ENCODE results near the gene PDS5B. TPM values are rescaled to one million over a fixed set of nuclear protein-coding genes. Genes with fewer than 3 reads are reported as not detected.
"Not testable (repeated sequence)": the region's sequence is repeated elsewhere in the genome, so short reads cannot be mapped to it uniquely, and the experiment has no call there.

The PDS5B gene
- total RNA-seq, 1 donor = 15.1 TPM

- DNase-seq (ENCODE audit: low read depth in 2 of 3, low spot score in 2 of 3) = peak in 2 of 3 donors; percentile 14 to 37
These were observed 196.8 kb downstream of the PDS5B start for GRCh38 chr13:32783067-32783466.

DNA sequence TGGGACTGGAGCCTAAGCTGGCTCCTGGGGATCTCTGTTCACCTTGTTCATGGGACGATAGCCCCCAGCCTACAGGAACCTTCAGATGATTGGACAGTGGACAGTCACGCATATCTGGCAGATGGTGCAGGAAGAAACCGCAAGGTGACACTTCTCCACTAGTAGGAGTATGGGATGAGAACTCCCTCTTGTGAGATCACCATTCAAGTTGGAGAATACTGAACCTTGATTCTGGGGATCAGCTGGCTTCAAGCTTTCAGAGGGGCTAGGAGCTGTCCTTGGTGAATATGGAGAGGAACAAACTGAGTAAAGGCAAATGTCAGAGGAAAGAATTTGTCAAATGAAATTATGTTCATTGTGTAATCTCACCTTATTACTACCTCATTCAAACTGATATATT lies 204.5 kb downstream of the PDS5B start:
- no peak for DNase-seq (ENCODE audit: low read depth in 2 of 3, low spot score in 2 of 3)

GRCh38 chr13:32791545-32792172 lies 205.4 kb downstream of the PDS5B start:
- DNase-seq (ENCODE audit: low read depth in 2 of 3, low spot score in 2 of 3) = no peak

DNA sequence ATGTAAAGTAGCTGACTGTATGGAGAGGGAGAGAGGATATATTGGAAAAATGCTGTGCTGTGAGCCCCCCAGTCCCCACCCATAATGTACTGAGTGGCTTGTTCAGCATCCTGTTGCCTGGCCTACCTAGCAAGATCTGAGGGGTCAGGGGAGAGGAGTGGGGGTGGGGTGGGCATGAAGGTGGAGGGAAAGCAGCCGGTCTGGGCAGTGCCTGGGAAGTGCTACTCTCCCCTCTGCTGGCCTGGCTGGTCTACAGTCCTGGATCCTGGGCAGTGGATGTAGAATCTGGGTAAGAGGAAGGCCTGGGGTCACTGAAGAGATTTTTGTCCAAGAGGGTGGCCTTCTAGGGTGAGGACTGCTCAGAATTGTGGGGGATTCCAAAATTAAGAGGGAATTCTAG lies 210.5 kb downstream of the PDS5B start:
- DNase-seq (ENCODE audit: low read depth in 2 of 3, low spot score in 2 of 3) = no peak

DNA sequence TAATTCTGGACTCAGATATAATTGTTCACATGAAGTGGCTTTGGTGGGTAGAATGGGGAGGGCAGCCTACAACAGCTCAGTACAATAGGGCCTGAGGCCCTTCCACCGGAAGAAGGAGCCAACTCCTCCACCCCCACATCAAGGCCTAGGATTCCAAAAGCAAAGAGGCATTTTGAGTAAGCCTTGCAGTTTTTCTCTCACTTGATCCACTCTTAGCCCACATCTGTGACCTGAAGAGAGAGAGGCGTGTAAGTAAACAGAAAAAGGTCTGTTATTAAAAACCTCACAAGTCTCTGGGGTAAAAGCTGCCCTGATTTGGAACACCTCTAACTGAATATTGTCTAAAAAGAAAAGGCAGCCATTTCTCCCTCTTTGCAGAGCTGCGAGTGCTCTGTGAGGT lies 215.9 kb downstream of the PDS5B start:
- DNase-seq (ENCODE audit: low read depth in 2 of 3, low spot score in 2 of 3) = no peak

DNA sequence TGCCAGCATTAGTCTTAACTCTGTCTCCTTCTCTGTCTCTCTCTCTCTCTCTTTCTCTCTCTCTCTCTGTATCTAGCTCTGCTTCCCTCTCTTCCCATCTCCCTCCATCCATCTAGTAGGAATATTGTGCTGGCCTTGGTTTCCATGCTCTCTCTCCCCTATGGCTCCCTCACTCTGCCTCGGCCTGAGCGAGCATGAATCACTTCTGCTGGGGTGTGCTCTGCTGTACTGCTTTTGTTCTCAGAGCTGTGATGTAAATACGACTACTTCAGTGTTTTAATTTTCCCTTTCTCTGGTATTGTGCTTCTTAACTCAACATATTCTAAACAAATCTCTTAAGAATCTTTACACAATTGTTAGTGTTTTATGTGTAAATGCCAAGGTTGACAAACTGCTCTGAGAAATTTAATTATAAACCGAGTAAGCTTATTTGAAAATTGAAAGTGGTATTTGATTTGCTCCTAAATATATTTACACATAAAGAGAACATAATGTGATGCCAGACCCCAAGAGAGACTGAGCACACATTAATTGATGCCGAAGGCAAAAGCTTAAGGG lies 218.5 kb downstream of the PDS5B start:
- no peak for DNase-seq (ENCODE audit: low read depth in 2 of 3, low spot score in 2 of 3)

- peak in 2 of 3 donors; percentile 39 to 78 for DNase-seq (ENCODE audit: low read depth in 2 of 3, low spot score in 2 of 3)
These were observed 225.1 kb downstream of the PDS5B start for GRCh38 chr13:32811297-32811800.

DNA sequence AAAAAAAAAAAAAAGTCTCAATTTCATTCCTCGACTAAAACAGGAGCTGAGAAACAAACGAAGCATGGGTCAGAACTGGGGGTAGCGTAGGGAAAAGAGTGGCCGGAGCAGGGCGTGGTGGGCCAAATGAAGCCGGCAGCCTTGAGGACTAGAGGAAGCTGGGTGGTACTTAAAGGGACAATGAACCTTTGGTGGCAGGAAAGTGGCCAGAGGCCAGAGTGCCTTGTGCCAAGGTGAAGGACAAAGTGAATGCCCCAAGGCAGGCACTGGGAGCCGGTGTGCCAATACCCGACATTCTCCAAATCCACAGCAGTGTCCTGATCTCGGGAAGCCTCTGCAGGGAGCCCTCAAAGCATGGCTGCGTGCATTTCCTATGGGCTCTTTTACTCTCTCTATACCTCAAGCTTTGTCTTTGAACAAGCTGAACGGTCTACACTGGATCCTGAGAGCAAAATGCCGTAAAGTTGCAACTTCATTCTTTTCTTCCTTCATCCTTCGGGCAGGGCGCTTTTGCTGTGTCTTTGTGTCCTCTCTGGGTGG lies 235.0 kb downstream of the PDS5B start:
- no peak for DNase-seq (ENCODE audit: low read depth in 2 of 3, low spot score in 2 of 3)

GRCh38 chr13:32822771-32823170 lies 236.5 kb downstream of the PDS5B start:
- no peak for DNase-seq (ENCODE audit: low read depth in 2 of 3, low spot score in 2 of 3)

DNA sequence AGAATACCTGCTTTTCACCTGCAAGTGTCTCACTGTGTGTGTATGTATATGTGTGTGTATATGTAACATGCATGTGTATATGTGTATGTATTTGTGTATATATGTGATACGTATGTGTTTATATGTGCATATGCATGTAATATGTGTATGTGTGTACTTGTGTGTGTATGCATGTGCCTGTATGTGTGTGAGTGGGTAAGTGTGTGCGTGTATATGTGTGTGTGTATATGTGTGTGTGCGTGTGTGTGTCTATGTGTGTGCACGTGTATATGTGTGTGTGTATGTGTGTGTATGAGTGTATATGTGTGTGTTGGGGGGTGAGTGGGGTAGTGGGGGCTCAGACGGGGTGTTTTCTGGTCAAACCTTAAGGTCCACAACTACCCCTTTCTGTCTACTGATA lies 237.3 kb downstream of the PDS5B start:
- DNase-seq (ENCODE audit: low read depth in 2 of 3, low spot score in 2 of 3) = no peak

GRCh38 chr13:32824061-32824460 lies 237.8 kb downstream of the PDS5B start:
- DNase-seq (ENCODE audit: low read depth in 2 of 3, low spot score in 2 of 3) = no peak

DNA sequence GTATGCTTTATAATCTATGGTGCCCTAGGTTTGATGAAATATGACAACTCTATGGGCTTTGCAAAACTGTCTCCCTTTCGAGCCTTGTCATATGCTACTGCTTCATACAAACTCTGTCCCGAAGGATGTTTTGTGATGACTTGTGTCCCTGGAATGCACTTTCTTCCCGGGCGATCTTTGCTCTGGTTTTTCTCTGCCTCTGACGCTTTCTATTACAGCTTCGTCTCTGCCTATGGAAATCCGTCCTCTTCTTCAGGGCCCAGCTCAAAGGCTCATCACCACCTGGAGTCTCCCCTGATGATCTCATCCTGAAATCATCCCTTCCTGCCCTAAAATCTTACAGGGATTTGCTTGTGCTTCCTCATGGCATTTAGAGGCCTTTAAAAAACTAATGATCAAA lies 238.4 kb downstream of the PDS5B start:
- DNase-seq (ENCODE audit: low read depth in 2 of 3, low spot score in 2 of 3) = no peak

DNA sequence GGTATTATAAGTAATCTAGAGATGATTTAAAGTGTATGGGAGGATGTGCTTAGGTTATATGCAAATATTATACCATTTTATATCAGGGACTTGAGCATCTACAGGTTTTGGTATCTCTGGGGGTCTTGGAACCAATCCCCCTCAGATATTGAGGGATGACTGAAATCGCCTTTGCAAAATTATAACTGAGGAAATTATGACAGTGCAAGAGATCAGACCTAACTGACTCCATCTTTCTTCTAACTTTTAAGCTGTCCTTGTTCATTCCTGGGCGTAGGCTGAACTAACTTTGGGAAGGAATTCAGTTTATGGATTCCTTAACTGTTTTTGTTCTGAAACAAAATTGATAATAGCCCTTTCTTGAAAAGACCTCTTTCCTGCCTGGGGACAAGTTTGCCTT lies 239.2 kb downstream of the PDS5B start:
- no peak for DNase-seq (ENCODE audit: low read depth in 2 of 3, low spot score in 2 of 3)

- not testable (repeated sequence) for DNase-seq (ENCODE audit: low read depth in 2 of 3, low spot score in 2 of 3)
These were observed 240.1 kb downstream of the PDS5B start for GRCh38 chr13:32826372-32826771.

Small RNA genes lying within 50 kb of the gene (small RNA-seq; reads per million reads assigned to genes)
- not detected for gene RNY1P4

Other genes starting within 250 kb of the PDS5B start
- gene N4BP2L1, start 158.3 kb upstream of the PDS5B start, total RNA-seq = 13.2 TPM
- gene N4BP2L2, start 47.7 kb upstream of the PDS5B start, total RNA-seq = 57.6 TPM

Measured in hematopoietic multipotent progenitor cell (in vitro differentiated cells).